BJ (cell line): Measurements from ENCODE around the gene HRH4. TPM values are rescaled to one million over a fixed set of nuclear protein-coding genes. Genes with fewer than 3 reads are reported as not detected.

ENCODE experiments used
- CTCF ChIA-PET: fragments of 350-600 bp; formaldehyde crosslinking; extraction: SDS; loops from one replicate; lab custom pipeline; 2021; ENCODE audit warnings: antibody characterized with exemption, inconsistent platforms; lab: Yijun Ruan, JAX
- POLR2A ChIA-PET: fragments of 300-600 bp; sonication (Branson Sonifier 250); formaldehyde crosslinking; extraction: SDS; loops from one replicate; lab custom pipeline; 2021; ENCODE audit warnings: antibody characterized with exemption; lab: Charles Lee
- DNase-seq: peaks from one replicate; pipeline ENCODE4 v3.0.0-alpha.2; 2011; ENCODE audit warnings: low read depth
- H3K27me3 ChIP-seq: 2 replicates; pipeline ENCODE4 v1.6.0; 2011; ENCODE audit warnings: low read length; ENCODE audit not compliant: control insufficient read depth, insufficient read depth
- H3K36me3 ChIP-seq: 2 replicates; pipeline ENCODE4 v1.5.1; 2011; ENCODE audit warnings: low read length; ENCODE audit not compliant: control insufficient read depth, insufficient read depth
- H3K4me3 ChIP-seq: 2 replicates; pipeline ENCODE4 v1.5.1; 2011; ENCODE audit warnings: low read depth, mild to moderate bottlenecking, control low read depth, low read length
- CTCF ChIP-seq: IDR thresholded peaks from 2 replicates; pipeline ENCODE4 v1.5.1; 2011; ENCODE audit warnings: low read depth, mild to moderate bottlenecking, control low read depth, inconsistent platforms, low read length, moderate library complexity; ENCODE audit not compliant: insufficient read depth
- polyA plus RNA-seq: library from polyadenylated mRNA; depleted of rRNA; stranded (reverse); fragments of >200 nt; gene quantifications from 2 replicates; pipeline ENCODE4 v1.2.3, GENCODE V29; 2011

The HRH4 gene
- polyA plus RNA-seq, 1 experiment: not detected

DNA sequence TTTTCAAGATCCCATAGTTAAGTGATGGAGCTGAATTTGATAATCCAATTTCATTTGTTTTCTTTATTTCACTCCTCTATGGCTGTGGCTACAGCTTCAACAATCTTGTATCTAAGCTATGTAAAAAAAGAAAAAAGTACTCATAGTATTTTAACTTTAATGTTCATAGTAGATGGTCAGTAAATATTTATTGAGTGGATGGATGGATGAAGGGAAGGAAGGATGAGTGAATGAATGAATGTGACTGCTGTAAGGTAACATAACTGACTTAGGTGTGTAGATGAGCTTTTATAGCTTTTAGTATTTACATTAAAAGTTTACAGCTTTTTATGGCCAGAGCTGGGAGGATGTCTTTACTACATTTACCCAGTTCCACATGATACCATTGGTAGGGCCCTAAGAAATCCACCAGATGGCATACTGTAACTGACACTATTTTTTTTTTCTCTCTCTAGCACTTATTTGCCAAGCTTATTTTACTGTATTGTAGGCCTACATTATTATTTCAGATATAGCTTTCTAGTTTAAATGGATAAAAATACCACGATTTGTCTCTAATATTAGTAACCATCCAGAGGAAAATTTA lies 13.4 kb upstream of the HRH4 start:
- Histone ChIP-seq H3K4me3 (no peak overlapping the region), H3K36me3 (peaks cover 5% of the 10 kb centered on the region; the same call in 1 of the 2 replicates), H3K27me3 (no peaks in the 10 kb centered on the region)
- ChIA-PET POLR2A (interaction anchor here (0.5 kb wide), 1 partner anchor 49 kb away, joined by 12 read pairs; the partner anchor contains the start of gene OSBPL1A), CTCF (interaction anchor here (0.6 to 1.4 kb wide), 3 partner anchors 13 to 1418 kb away, joined by 3 to 7 read pairs (median 7); no protein-coding TSS in a partner anchor)
- DNase-seq: no peak
- peak; percentile 15; the same call in 1 of the 2 replicates for TF ChIP-seq CTCF

GRCh38 chr18:24447961-24448360 lies 12.5 kb upstream of the HRH4 start:
- POLR2A ChIA-PET: no interaction called here
- peaks cover 5% of the 10 kb centered on the region; the same call in 1 of the 2 replicates for H3K36me3 ChIP-seq
- no peak overlapping the region for H3K4me3 ChIP-seq
- no peaks in the 10 kb centered on the region for H3K27me3 ChIP-seq
- TF ChIP-seq CTCF: no peak
- CTCF ChIA-PET: interaction anchor here (1.4 kb wide), 1 partner anchor 40 kb away, joined by 7 read pairs; no protein-coding TSS in a partner anchor
- no peak for DNase-seq

DNA sequence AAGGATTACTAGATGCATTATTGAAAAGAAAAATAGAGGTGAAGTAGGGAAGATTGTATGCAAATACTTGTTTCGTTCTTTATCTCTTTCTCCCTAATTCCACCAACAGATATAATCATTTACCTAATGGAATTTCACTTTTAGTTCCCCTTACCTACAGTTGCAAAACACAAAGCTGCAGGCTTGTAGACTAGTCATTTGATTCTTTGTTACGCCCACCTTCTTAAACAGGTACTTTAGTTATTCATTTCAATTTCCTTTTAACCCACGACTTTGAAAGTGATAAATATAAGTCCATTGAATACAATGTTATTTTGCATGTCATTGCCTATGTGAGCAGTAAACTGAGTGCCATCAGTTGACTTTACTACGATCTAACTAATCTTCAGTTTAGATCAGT lies 3.9 kb upstream of the HRH4 start:
- TF ChIP-seq CTCF: no peak
- CTCF ChIA-PET: no interaction called here
- no peak overlapping the region for H3K4me3 ChIP-seq
- no peaks in the 10 kb centered on the region for H3K27me3 ChIP-seq
- 0 out of 2 replicates have a peak, but pooled peaks cover under 1% of the 10 kb centered on the region for H3K36me3 ChIP-seq
- POLR2A ChIA-PET: no interaction called here
- no peak for DNase-seq

GRCh38 chr18:24459772-24460171 lies 665 bp upstream of the HRH4 start:
- POLR2A ChIA-PET: no interaction called here
- no peak for DNase-seq
- CTCF ChIA-PET: interaction anchor here (0.8 to 2.2 kb wide), 4 partner anchors 17 to 30 kb away, joined by 3 to 11 read pairs (median 4); no protein-coding TSS in a partner anchor

More at GRCh38 chr18:24459772-24460171, 665 bp upstream of the HRH4 start:
- Histone ChIP-seq H3K4me3 (no peak overlapping the region), H3K27me3 (no peaks in the 10 kb centered on the region), H3K36me3 (no peaks in the 10 kb centered on the region)
- TF ChIP-seq CTCF: no peak
